DMS153 (cell line): ENCODE results near the gene DNAJC15.

Experiments
- DNase-seq: peaks from one replicate; lab custom pipeline; 2025; lab: John Stamatoyannopoulos, UW

Gene DNAJC15

DNA sequence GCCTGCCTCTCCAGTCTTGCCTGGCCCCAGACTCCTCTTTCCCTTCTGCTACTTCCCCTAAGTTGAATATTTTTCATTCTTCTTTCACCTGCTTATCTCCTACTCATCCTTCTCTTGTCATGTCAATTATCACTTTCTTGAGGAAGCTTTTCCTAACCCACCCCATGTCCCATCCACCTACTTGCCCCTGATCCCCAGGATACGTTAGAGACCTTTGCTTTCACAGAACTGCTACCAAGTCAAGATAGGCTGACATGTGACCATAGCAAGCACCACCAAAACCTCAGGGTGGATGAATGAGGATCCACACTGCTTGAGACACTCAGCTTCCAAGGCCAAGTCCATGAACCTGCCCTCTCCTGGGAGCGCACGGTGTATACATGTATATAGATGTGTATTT lies 131.5 kb downstream of the DNAJC15 start:
- DNase-seq, result no peak

DNA sequence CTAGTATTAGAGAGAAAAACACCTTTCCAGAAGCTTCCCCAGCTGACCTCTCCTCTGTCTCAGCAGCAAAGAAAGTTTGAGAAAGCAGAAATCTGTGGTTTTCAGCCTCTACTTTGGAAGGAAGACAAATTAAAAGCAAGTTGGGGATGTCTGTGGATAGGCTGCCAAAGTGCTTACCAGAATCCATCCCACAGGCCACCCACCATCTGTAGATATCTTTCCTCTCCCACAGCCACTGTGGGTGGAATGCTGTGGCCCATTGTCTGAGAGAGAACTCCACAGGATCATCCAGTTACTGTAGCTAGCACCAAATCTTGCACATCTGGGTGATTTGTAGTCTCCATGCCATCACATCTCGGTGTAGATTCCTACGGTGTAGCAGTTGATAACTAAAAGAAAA lies 133.5 kb downstream of the DNAJC15 start:
- DNase-seq, result no peak

DNA sequence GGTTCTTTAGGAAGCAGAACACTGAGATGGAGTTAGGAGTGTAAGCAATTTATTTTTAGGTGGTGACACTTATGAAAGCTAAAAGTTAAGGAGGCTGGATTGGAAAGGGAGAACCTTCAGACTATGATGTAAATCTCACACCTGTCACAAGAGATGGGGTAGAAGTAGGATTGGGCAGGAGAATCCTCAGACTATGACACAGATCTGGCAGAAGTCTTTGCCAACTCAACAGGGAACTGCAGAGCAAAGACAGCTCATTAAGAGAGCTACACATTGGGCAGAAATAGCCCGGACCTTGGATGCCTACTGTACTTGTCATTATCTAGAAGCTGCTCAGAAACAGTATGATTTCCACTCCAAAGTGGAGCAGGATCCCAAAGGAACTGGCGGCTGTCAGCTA lies 134.4 kb downstream of the DNAJC15 start:
- no peak for DNase-seq

DNA sequence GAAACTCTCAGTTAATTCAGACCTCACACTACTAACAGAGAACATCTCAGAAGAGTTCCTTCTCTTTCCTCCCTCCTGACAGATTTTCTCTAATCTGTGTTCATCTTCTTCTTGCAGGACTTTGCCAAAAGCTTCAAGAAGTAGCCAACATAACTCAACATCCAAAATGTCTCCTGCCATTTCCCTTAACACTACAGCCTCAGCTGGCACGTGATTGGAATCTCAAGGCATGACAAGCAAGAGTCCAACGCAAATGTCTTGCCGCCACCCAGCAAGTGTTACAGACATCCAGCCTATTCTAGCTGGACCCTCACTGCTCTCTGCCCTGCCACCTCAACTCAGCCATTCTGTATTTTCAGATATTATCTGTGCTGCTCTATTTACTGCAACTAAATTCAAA lies 135.1 kb downstream of the DNAJC15 start:
- no peak for DNase-seq

DNA sequence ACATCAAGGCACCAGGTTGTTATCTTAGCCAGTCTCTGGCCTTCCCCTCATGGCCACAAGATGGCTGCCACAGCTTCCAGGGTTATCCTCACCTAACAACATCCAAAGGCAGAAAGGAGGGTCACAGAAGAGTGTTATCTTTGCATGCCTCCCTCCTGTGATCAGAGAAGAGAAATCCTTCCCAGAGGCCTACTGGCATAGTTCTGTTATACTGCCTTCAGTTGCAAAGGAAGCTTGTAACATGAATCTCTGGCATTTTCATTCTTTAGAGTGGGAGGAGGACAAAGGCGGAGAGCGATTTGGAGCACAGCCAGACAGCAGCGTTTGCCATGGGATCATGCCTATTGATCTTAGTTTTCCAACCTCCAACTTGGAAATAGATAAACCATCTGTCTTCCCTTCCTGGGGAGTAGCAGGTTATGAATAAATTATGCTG lies 135.7 kb downstream of the DNAJC15 start:
- peak; percentile 26 for DNase-seq
